SH-SY5Y (cell line): ENCODE results near the gene SGCD.

ENCODE experiments used
- GATA2 ChIP-seq: IDR thresholded peaks from 2 replicates; pipeline ENCODE4 v1.6.1; 2011; ENCODE audit warnings: mild to moderate bottlenecking, low read depth, low read length
- GATA3 ChIP-seq: IDR thresholded peaks from 2 replicates; pipeline ENCODE4 v1.6.1; 2011; ENCODE audit warnings: low read depth, mild to moderate bottlenecking, low read length, moderate library complexity

DNA sequence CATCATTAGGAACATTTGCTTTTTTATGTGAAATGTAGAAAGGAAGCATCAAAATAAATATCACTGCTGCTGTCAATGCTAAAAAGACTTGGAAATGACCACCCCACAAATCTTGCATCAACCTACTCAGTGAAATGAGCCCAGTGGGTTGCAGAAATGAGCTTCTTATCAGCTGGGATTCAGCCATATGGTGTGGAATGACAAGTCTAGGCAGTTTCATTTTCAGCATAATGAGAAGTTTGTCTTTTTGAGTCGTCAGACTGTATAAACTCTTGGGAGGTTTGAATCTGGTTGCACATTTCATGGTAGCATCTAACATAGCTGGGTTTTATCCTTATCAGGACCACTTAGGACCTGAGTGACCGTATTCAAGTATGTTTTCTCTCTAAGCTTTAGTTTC lies 272.0 kb downstream of the SGCD start:
- TF ChIP-seq GATA2: no peak
- no peak for TF ChIP-seq GATA3
